HG03135 (cell line): ENCODE measurements around the gene CCDC196.

Experiments
- ATAC-seq: cut with Tn5 transposase; IDR thresholded peaks from one replicate; pipeline ENCODE4 v1.9.1; 2021; ENCODE audit warnings: mild to moderate bottlenecking, moderate library complexity; ENCODE audit not compliant: unreplicated experiment

Gene CCDC196, protein sequence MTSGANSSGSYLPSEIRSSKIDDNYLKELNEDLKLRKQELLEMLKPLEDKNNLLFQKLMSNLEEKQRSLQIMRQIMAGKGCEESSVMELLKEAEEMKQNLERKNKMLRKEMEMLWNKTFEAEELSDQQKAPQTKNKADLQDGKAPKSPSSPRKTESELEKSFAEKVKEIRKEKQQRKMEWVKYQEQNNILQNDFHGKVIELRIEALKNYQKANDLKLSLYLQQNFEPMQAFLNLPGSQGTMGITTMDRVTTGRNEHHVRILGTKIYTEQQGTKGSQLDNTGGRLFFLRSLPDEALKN

GRCh38 chr14:66485910-66486421 is at the start of gene CCDC196:
TSS of gene CCDC196 (plus strand) at chr14:66486371. CDS start at chr14:66486503, 132 bp downstream.
- ATAC-seq = no peak

DNA sequence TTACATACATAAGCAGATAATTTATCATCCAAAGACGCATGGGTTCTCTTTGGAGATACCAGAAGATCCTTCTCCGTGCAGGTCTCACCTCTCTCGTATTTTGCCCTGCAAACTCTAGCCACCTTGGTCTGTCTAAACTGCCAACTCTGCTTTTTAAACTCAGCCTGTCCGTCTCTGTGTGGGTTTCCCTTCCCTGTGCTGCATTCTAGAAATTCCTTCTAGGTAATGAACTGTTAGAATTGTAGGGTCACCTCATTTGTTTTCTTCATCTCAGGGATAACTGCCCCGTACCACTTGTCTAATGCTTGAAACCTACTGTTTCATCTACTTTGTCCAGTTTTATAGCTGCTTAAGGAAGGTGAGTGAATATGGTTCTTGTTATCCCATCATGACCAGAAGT is 45.4 kb upstream of the CCDC196 start:
- no peak for ATAC-seq

DNA sequence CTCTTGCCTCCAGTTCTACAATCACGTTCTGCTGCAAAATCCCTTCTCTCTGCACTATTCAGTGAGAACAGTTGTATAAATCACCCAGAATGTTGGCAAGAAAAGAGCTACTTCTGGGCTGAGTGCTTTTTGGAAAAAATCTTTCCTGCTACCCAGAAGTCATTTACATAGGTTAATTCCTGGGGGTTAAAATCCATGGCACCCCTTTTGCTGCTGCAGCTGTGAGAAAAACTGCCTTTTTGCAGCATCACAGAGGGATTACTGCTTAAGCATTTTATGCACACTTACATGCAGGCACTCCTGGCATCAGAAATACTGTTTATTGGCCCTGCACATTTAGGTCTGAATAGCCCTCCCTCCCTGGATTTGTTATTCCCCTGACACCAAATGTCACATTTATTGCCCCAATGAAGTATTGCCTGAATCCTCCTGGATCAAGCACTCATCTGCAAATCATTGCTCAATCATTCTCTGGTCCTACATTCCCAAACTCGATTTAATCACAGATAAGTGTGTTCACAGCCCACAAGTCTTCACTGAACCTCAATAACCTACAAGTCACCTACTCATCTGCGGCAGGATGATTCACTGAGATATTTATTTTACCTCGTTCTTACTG is 43.1 kb upstream of the CCDC196 start:
- no peak for ATAC-seq

DNA sequence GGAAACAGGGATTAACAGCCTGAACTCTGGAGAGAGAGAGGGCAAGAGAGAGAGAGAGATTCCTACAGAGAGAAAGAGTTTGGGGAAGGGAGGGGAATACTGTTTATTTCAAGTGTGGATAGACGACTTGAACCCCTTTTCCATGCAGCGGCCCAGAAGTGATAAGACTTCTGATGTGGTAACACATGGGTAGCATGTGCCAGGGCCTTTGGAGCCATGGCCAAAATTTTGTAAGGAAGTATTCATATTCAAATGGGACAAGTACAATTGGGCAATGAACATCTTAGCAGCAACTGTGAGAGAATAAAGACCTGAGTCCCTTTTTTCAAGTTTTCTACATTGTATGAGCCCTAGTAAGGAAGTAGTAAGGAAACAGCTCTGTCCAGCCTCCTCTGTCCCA is 42.4 kb upstream of the CCDC196 start:
- ATAC-seq = no peak

DNA sequence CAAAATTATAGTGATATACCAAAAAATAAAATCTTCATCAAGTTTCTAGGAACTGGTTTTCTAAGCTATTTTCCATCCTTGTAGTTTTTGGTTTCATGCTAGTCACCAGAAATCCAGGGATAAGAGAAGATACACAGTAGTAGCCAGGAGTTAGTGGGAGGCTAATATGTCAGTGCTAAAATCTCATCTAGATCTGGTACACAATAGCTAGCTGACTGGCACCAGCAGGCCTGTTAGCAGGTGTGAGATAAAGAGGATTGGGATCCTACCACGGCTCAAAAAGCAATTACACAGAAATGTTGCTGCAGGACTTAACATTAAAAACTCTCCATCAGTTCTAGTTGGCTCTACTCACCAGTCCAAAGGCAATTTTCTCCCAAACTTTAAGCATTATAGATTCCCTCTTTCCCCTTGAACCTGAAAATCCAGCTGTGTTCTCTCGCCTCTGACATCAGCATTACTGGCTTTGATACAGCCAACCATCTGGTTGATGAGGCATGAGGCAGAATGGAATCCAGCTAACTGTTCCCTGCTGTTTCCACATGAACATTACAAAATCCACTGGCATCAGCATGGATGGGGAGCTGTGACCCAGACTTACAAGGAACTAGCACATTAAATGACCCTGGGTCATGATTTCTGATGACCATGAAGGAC is 41.8 kb upstream of the CCDC196 start:
- no peak for ATAC-seq

DNA sequence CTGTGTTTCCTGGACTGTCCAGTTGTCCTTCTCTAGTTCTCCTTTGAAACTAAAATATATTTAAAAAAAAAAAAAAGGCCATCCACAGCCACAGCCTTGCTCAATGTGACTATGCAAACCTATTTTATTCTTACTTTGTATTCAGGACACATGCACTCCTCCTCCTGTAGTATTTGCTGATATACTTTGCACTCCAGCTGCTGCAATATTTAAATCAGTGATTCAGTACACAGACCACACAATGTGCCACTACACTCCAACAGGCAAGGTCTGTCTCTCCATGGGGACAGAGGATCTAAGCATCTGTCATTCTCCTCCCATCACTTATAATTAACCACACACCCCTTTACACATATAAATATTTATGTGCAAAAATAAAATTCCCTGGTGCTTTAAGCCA is 40.2 kb upstream of the CCDC196 start:
- ATAC-seq = no peak

- ATAC-seq = no peak
Observed at GRCh38 chr14:66453469-66453868, 32.7 kb upstream of the CCDC196 start.

DNA sequence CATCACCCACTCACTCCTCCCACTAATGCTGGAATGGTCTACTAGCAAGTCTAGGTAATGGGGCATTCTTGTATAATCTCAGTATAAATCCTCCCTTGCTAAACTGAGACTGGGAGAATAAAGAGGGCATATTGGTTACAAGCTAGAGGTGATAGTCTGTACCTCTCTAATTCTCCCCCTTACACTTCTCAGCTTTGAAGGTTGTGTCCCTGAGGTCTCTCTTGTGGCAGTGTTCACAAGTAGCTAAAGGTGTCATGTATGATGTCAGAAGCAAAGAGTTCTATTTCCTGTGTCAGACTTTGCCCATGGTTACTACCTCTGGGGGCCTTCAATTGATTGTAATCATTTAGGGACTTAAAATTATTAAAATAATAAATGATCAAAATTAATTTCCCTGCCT is 26.6 kb upstream of the CCDC196 start:
- ATAC-seq = no peak

DNA sequence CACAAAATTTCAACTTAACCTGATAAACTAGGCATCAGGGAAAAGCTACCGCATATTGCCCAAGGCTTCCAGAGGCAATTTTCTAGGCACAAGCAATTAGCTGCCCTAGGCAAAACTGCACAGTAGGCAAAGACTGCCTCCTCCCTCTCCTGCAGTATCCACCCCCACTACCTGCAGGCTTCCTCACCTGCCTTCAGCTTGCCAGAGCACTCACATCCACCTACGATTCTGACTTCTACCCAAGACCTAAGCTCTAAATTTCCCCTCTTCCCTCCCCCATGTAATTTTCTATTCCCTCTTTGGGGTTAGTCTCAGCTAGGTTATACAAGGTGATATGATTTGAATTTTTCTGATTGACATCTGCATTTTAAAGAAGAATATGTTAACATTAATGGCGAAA is 21.9 kb upstream of the CCDC196 start:
- ATAC-seq = no peak

- ATAC-seq = no peak
Observed at GRCh38 chr14:66468778-66469367, 17.3 kb upstream of the CCDC196 start.

DNA sequence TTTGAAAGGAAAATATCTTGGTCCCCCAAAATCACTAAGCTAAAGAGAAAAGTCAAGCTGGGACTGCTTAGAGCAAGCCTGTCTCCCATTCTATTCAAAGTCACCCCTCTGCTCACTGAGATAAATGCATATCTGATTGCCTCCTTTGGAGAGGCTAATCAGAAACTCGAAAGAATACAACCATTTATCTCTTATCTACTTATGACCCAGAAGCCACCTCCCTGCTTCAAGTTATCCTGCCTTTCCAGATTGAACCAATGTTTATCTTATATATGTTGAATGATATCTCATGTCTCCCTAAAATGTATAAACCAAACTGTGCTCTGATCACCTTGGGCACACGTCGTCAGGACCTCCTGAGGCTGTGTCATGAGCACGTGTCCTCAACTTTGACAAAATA is 14.6 kb upstream of the CCDC196 start:
- no peak for ATAC-seq

DNA sequence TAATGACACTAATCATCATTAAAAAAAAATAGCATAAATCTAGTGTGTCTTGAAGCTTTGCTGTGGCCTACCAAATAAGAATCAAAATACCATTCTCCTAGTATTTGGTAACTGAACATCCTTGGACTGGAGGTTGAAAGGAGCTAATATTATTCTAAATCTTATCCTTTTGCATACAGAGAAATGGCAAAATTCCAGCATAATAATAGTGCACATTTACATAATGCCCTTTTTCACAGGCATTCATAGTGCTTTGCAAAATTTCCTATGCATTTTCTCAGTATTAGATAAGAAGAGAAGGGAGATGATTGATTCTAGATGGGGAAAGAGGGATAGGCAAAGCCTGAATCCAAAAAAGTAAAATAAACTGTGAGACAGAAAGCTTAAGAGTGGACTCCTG is 13.9 kb upstream of the CCDC196 start:
- no peak for ATAC-seq

- no peak for ATAC-seq
Observed at GRCh38 chr14:66473223-66473622, 12.9 kb upstream of the CCDC196 start.

DNA sequence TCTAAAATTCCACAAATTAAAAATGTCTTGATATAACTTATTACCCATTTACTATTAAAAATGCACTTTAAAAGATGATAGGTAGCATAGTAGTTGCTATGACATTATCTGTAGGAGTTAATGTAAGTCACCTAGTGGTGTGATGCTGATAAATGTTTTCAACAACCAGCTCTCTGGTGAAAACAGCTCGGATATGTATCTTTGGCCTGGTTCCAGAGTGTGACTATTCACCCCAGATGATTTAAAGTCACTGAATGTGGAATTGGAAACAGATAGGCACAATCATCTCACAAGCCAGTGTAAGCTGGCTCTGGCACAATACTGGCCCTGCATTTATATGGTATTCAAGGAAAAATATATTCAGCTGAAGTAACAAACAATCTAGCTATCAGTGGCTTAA is 9.2 kb upstream of the CCDC196 start:
- no peak for ATAC-seq

DNA sequence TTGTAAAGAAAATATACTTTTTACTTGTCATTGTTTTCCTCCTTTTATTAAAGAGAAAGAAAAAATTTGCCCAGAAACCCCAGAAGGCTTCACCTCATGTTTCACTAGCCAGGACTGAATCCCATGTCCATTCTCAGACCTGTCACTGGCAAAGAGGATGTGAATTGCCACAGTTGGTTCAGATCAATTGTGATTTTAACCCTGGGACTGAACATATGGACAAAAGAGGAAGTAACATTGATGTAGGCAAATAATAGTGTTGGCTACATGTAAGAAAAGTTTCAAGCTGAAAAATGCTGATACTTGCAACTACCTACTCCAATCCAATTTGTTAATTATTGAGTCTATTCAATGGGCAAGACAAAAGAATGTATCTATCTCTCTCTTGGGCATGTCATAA is 8.6 kb upstream of the CCDC196 start:
- ATAC-seq = no peak

GRCh38 chr14:66482873-66483272 is 3.3 kb upstream of the CCDC196 start:
- ATAC-seq = no peak

DNA sequence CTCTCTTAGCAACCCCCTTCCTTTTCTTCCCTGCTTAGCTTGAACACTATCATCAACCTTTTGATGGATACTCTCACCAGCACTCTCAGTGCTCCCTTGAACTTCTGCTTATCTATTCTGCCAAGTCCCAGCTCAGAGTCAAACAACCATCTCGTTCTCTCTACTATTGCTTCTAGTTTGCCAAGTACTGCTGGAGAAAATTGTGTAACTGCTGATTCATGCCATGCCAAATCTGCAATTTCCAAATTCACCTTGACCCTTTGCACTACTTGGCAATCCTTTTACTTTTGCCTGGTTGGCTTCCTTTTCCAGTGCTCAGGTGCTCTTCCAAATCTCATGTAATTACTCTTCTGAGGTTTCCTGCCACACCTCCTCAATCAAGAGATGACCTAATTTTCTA is 2.8 kb upstream of the CCDC196 start:
- ATAC-seq = no peak

DNA sequence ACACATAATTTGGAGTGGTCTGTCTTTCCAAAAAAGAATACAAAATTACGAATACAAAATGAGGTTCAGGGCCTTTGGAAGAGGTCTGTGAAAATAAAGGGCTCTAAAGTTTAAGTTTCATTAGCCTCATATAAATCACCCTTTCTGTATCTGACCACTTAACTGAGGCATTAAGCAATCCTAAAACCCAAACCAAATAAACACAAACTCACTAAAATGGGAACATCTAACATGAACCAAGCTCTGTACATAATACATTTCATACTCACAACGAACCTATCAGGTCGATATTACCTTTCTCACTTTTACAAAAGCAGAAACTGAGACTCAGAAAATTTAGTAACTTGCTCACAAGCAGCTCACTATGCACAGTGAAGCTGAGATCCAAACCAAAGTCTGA is 1.1 kb upstream of the CCDC196 start:
- ATAC-seq = no peak

GRCh38 chr14:66487164-66487563 is 993 bp downstream of the CCDC196 start:
- no peak for ATAC-seq

GRCh38 chr14:66490143-66491111 is 4.3 kb downstream of the CCDC196 start:
- ATAC-seq = no peak

GRCh38 chr14:66493750-66494149 is 7.6 kb downstream of the CCDC196 start:
- ATAC-seq = no peak
